Measurements from ENCODE around the gene USP32.

USP32 gene

DNA sequence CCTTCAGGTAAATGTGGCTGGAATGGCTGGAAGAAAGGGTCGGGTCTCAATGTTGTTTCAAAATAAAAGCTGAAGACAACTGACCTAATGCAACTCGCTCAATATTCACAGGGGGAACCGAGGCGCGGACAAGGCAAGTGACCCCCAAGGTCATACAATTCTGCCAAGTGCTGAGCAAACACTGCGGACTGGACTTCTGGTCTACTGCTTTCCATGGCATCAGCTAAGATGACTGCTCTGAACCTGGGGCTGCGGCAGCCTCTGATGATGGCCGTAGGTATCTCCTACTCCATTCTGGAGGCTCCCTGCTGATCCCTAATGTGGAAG is 220.2 kb downstream of the USP32 start:
- no peak for DNase-seq (ENCODE audit: low read depth)

DNA sequence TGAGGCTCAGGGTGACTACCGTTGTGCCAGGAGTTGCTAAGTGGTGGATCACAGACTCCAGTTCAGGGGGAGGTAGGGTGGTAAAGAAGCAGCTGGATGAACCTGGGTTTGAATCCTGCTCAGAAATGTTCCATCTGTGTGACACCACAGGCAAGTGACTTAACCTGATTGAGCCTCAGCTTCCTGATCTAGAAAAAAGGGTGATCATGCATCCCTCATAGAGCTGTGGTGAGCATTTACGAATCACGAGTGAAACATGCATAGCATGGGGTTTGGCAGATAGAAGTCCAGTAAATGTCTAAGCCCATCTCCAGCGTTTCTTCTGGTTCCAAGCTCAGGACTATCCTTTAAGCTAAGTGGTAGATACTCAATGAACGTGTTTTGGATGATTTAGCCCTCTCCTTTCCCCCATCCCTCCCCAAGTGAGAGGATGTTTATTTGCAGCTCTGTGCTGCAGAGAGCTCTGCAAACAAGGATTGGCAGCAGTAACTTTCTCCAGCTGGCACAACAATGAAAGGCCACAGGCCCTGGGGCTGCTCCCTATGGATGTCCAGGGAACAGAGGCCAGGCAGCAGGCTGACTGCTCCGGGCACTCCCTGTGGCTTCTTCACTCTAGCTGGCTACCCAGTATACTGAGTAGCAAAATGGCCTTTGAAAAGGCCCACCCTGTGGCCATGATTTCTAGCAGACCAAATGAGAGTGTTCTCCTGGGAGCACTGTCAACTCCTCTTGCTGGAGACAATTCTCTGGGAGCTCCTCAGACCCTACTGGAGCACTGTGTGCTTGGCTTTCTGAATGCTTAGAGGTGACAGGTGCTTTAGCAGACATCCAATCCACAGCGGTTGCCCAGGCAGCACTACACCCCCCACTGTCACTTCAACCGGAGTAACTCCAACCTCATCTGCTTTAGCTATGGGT is 220.8 kb downstream of the USP32 start:
- DNase-seq (ENCODE audit: low read depth), result no peak

DNA sequence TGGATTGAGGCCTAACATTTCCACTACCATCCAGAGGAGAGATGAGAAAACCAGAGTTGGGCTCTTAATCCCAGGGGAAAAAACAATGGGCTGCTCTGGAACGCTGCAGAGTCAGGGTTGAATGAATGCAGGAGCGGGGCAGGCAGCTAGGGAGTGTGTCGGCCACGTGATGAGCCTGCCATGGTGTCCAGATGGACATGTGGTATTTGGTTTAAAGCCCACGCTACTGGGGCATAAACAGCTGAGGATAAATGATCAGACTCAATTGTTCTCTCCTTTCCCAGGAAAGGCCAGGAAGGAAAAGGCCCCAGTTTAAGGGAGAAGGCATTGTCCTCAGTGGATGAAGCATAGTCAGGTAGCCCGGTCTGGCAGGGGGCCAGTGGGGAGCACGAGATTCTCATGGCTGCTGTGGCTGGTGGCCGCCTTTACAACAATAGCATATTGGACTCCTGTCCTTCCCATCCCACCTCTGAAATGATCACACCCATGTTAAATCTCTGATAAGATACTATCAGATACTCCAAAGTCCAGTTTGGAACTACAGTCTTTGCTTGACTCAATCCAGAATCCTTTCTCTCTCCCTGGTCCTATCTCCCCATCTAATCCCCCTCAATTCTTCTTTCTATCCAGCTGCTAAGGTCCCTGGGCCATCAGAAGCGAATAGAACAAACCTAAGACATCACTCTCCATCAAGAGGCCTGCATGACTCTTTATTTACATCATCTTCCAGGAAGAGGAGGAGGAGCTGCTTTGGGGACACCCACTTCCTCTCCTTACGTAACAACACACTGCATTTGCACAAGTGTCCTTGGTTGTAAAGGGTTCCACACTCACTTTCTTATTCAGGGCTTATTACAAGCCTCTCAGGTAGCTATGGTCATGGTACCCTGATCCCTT is 221.8 kb downstream of the USP32 start:
- DNase-seq (ENCODE audit: low read depth), result no peak

DNA sequence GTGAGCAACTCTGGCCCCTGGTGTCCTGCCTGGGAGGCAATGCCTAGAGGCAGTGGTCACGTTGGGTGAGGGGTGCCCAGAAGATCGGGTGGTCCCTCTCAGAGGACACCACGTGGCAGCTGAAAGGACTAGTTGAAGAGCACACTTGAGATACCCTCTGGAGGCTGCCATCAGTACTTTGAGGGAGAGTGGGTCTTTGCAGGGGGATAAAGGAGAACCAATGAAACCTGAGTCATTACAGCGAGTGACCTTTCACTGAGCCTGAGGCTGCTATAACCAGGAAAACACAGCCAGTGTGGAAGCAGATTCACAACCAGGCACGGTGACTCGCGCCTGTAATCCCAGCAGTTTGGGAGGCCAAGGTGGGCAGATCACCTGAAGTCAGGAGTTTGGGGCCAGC is 223.3 kb downstream of the USP32 start:
- no peak for DNase-seq (ENCODE audit: low read depth)

DNA sequence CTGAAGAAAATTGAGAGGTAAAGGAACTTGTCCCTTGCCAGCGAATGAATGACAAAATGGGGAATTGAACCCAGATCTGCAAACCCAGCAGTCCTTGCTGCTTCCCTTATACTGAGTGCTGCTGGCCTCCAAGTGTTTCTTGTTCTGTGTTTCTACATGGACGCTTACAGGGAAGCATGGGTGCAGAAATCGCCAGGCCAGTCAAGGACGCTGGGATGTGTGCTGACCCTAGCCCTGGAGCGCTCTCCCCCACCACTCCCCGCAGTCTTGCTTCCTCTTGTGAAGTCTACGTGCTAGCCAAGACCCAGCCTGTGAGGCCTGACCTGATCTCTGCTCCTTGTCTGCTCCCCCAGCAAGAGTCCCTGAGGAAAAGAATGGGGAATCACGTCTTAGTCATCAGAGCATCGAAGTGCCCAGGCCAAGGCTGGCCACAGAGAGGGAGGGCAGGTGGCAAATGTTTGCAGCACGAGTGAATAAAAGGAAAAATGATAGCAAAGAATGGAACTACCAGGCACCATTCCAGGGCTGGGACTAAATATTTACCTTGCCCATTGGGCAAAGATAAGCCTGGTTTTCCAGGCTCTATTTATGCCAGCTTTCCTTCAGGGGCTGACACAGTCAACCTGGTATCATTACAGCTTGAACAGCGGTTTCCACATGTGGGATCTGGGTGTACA is 224.7 kb downstream of the USP32 start:
- DNase-seq (ENCODE audit: low read depth), result no peak

DNA sequence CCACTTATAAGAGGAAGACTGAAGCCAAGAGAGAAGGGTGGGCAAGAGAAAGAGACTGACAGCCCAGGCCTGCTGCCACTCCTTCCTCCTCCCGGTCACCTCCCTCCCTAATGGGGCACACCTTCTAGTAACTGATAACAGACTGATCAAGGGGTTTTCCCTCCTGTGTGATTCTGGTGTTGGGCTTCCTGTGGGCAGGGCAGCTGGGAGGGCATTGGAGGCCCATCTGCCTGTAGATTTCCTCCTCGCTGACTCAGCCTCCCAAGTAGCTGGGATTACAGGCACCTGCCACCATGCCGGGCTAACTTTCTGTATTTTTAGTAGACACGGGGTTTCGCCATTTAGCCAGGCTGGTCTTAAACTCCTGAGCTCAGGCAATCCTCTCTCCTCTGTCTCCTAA is 226.0 kb downstream of the USP32 start:
- DNase-seq (ENCODE audit: low read depth), result no peak

DNA sequence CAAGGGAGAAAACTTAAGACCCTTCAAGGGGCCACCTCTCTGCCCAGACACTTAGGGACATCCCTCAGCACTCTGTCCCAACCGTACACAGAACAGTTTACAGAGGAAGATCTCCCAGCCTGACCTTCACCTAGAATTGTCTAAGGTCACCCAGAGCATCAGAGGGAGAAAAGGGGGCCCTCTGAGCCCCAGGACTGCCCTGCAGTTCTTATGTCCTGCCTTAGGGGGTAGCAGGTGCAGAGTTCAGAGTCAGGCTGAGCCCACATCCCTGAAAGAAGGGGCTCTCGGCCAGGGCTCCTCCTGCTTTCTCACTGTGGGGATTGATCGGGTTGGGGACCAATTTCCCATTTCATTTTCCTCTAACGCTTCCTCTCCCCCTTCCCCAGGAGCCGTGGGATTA is 226.7 kb downstream of the USP32 start:
- DNase-seq (ENCODE audit: low read depth), result no peak

DNA sequence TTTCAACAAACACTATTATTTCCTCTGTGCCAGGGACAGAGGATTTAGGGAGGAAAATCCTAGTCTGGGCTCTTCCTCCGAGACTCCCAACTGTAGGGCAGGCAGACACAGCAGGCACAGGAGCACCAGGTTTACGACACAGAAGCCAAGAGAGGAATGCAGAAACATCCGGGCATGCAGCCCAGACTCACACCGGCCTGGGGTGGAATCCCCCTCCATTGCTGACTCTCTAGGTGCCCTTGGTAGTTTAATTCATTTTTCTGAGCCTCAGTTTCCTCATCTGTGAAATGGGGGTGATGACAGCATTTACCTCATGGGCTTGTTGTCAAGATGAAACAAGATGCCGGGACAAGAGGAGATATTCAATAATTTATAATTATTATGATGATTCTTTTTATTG is 227.2 kb downstream of the USP32 start:
- DNase-seq (ENCODE audit: low read depth), result no peak

DNA sequence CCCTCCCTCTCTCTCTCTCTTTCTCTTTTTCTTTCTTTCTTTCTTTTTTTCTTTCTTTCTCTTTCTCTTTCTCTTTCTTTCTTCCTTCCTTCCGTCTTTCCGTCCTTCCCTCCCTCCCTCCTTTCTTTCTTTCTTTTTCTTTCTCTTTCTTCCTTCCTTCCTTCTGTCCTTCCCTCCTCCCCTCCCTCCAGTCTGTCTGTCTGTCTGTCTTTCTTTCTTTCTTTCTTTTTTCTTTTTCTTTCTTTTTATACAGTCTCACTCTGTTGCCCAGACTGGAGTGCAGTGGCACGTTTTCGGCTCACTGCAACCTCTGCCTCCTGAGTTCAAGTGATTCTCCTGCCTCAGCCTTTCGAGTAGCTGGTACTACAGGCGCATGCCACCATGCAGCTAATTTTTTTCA is 227.8 kb downstream of the USP32 start:
- DNase-seq (ENCODE audit: low read depth), result no peak

DNA sequence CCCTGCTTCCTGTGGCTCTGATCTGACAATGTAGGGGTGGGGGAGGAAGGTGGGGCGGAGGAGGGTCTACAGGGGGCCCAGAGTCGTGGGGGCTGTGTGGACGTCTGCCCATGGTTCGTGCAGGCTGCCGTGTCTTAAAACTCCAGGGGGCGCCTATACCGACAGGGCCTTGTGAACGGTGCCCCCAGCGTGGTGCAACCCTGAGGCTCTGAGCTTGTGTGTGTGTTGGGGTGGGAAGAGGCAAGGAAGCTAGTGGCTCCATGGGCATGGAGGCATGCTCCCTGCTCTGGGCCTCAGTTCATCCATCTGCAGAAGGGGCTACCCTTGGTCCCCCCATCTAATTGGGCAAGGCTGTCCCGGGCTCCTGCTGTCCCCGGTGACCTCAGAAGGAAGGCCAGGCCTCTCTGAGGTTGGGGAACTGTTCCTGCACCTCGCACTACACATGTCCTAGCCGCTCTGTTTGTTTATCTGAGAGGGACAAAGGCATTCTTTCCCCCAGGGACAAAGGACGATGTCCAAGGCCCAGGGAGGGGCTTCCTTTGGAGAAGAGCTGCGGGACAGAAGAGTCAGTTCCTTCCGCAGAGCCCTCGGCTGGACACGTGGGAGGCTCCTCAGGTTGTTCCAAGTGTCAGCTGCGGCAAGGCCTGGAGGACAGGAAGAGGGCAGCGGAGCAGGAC is 228.7 kb downstream of the USP32 start:
- no peak for DNase-seq (ENCODE audit: low read depth)

DNA sequence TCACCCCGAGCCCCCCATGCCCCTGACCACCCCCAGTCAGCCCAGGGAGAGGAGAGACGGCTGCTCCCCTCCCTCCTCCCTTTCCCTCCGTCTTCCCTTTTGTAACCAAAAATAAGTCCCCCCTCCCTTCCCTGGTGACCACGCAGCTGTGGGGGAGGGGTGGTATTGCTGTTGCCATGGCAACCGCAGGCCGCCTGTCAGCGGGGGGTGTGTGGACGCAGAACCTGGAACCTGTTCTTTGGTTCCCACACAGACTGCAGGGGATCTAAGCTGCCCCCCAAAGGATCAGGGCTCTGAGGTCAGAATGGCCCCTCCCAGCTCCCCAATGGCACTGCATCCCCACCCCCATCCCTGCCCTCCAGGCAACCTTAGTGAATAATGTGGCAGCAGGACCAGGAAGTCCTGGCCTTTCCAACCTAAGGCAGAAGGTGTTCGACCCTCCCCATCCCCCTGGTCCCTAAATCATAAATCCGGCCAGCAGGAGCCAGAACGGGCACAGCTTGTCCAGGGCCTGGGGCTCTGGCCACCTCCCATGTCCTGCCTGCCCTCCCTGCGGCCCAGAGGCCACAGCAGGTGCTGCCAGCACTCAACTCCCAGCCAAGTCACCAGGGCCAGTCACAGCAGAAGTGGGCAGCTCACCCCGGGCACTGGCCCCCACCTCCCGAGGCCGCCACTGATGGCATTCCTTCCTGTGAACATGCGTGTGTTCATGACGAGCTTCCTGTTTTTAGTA is 230.2 kb downstream of the USP32 start:
- no peak for DNase-seq (ENCODE audit: low read depth)

DNA sequence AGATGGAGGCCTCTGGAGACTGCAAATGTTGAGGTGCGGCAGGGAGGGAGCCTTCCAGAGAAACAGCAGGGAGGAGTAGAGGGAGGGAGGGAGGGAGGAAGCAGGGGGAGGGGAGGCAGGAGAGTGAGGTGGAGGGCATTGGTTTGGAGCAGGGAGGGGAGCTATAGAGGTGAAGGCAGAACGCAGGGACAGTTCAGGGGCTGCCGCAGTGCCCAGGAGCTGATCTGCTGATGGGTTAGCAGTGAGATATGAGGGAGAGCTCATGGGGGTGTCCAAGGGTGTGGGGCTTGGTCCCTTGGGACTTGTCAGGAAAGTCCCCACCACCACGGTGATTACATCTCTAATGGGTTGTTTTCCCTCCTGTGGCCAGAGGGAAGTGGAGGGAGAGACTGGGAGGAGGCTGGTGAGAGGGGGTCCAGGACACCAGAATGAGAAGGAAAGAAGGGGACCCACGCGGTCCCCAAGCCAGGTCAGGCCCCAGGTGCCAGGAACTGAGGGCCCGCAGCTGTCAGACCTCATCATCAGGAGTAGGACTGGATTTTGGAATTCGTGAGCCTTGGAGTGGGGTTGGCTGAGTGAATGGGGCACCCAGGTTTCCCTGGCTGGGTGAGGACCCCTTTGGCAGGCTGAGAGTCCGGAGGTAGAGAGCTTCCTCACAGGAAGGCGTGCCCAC is 231.0 kb downstream of the USP32 start:
- no peak for DNase-seq (ENCODE audit: low read depth)

DNA sequence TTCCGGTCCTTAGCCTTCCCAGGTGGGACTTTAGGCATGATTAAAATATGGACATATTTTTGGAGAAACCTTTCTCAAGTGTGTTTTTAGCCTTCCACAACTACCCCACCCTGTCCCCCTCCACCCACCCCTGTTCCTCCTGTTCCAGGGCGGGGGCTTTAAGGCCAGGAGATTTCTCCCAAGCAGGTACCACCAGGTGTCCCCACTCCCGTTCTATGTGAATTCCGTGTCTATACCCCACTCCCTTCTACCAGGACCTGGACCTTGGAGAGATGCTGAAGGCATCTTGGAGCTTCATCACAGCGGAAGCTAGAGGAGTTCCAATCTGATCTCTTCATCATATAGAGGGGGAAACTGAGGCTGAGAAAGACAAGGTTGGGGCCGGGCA is 232.5 kb downstream of the USP32 start:
- no peak for DNase-seq (ENCODE audit: low read depth)

DNA sequence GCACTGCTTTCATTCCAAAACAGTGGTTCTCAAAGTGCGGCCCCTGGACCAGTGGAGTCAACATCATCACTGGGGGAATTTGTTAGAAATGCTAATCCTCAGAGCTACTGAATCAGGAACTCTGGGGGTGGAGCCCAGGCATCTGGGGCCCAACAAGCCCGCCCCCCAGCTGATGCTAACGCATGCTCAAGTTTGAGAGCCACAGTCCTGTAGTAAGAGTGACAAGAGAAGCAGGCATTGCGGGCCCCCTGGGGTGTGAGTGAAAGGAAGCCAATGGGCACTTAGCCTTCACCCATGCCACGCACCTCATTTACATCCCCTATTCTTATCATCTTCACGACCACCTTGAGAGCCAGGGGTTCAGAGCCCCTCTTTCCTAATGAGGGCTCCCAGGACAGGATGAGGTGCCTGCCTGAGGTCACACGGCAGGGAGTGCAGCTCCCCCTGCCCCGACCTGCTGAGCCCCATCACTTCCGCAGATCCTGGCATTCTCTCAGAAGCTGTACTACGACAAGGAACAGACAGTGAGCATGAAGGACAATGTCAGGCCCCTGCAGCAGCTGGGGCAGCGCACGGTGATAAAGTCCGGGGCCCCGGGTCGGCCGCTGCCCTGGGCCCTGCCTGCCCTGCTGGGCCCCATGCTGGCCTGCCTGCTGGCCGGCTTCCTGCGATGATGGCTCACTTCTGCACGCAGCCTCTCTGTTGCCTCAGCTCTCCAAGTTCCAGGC is 233.0 kb downstream of the USP32 start:
- no peak for DNase-seq (ENCODE audit: low read depth)

DNA sequence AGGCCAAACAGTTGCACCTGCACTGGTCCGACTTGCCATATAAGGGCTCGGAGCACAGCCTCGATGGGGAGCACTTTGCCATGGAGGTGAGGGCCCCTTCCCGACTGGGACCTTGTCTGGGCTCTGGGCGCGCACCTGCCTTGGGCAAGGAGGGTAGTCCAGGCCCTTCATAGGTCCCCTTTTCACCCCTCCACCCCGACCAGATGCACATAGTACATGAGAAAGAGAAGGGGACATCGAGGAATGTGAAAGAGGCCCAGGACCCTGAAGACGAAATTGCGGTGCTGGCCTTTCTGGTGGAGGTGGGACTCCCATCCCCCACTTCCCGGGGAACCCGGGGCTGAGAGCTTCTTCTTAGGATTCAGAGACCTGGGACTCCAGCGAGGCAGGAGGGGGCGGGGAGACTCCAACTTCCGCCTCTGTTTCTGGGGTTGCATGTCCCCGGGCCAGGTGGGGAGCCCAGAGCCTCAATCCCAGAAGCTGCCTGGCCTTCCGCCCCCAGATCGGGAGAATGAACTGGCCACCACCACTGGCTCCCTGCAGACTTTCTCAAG is 234.4 kb downstream of the USP32 start:
- DNase-seq (ENCODE audit: low read depth), result no peak

DNA sequence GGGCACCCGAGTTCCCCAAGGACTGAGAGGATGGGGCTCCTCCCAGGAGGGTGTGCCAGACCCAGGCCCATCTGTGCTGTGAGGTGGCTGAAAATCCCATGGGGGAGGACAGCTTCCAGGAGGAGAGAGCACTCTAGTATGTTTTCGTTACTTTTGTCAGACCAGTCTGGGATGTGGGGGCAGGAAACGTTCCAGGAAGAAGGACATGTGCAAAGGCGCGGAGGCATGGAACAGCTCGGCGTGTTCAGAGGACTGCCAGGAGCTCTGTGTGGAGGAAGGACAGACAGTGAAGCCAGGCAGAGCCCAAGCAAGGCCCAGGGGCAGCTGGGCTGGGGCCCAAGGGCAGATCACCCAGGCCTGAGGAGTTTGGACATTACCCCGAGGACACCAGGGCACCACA is 235.2 kb downstream of the USP32 start:
- DNase-seq (ENCODE audit: low read depth), result no peak

DNA sequence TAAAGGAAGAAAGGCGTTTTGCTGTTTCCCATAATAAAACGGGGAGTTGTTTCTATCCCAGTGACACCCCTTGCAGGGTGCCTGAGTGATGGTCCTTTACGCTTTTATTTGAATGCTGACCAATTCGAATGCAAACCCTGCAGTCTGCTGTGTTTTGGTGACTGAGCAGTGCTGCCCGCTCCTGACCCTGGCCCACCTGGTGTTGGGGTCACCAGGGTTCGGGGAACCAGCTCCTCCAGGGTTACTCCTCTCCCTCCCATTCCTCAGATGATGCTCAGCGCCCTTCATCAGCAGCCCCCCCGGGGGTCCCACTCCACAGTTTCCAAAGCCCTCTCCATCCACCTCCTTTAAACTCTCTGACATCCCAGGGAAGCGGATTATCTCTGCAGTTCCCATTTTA is 236.1 kb downstream of the USP32 start:
- DNase-seq (ENCODE audit: low read depth), result no peak

DNA sequence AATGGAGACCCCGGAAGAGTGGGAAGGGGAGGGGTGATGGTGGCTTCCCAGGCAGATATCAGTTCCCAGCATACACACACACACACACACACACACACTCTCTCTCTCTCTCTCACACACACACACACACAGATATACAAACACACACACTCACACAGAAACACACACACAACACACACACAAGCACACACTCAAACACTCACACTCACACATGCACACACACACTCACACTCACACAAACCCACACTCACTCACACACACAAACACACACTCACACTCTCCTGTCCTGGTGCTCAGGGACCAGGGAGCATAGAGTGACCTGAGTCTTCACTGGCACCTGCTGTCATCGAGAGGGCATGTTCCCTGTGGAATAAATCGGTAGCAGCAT is 236.5 kb downstream of the USP32 start:
- DNase-seq (ENCODE audit: low read depth), result no peak

DNA sequence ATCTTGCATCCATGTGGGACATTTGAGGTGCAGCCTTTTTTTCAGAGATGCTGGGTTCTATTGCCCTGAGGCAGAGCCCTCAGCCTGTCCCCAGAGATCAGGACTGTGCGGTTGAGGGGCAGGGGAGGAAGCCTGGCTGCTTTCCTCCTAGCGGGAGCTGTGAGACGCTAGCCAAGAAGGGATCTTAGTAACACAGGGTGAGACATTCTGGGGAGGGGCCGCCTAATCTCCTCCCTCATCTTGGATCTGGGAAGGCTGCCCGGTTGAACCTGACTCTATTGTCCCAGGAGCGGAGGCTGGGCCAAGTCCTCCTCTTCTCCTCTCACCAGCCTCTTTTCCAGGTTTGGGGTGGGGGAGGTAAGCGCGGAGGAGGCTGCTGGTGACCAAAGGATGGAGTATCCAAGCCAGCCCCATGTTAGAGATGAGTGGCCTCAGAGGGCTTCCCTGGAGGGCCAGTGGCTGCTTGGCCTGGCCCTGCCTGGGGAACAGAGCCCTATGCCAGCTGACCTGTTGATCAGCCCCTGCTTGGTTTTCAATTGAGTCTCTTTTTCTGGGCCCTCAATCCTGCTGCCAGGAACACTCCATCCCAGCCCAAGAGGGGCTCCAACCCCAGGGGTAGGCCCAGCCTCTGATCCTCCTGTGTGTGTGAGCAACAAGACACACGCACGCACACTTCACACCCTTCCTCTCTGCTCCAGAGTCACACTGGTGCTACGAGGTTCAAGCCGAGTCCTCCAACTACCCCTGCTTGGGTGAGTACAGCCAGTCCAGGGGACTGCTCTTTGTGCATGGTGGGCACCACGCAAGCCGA is 237.1 kb downstream of the USP32 start:
- DNase-seq (ENCODE audit: low read depth), result no peak

Data from activated T-helper 1 cell treated with Interleukin-2 at 50 U/mL for 16 hours (primary cell).